Frontal cortex (tissue), 4 donors: ENCODE measurements around the gene SGCD. TPM values are rescaled to one million over a fixed set of nuclear protein-coding genes. Genes with fewer than 3 reads are reported as not detected.
"Not testable (repeated sequence)": the region's sequence is repeated elsewhere in the genome, so short reads cannot be mapped to it uniquely, and the experiment has no call there.

Experiments used
- DNase-seq, 2 donors: peaks; one replicate each; pipeline ENCODE4 v3.0.0; 2012; ENCODE audit warnings: low spot score in 2 of 2
- FAIRE-seq: peaks from 2 replicates; lab custom pipeline; 2012; peaks lifted over from hg19 to GRCh38; lab: Jason Lieb, UNC
- total RNA-seq: library from RNA; depleted of rRNA; stranded (reverse); fragments of >200 nt; gene quantifications from one replicate; pipeline ENCODE4 v1.2.3, GENCODE V29; 2014
- donor health status: control.
- donor health status: control.
- donor health status: control.

The SGCD gene
- total RNA-seq, 1 donor from 2014 or later, result 3.3 TPM

GRCh38 chr5:156593546-156593945, 266.6 kb downstream of the SGCD start:
- no peak for DNase-seq
- FAIRE-seq, result no peak

- FAIRE-seq, result no peak
- no peak for DNase-seq
These were observed 267.4 kb downstream of the SGCD start for GRCh38 chr5:156594406-156594805.

GRCh38 chr5:156595132-156595787, 268.3 kb downstream of the SGCD start:
- FAIRE-seq, result no peak
- no peak for DNase-seq

GRCh38 chr5:156597276-156597675, 270.3 kb downstream of the SGCD start:
- DNase-seq (no peak), FAIRE-seq (no peak)

GRCh38 chr5:156598964-156599363, 272.0 kb downstream of the SGCD start:
- FAIRE-seq (no peak), DNase-seq (no peak)

GRCh38 chr5:156610582-156610981, 283.6 kb downstream of the SGCD start:
- not testable (repeated sequence) for FAIRE-seq, DNase-seq

- FAIRE-seq (no peak), DNase-seq (no peak)
These were observed 288.9 kb downstream of the SGCD start for GRCh38 chr5:156615901-156616300.

GRCh38 chr5:156617426-156617825, 290.5 kb downstream of the SGCD start:
- FAIRE-seq (no peak), DNase-seq (no peak)

GRCh38 chr5:156618601-156619000, 291.6 kb downstream of the SGCD start:
- no peak for FAIRE-seq
- DNase-seq, result no peak

- DNase-seq, result no peak
- no peak for FAIRE-seq
These were observed 294.8 kb downstream of the SGCD start for GRCh38 chr5:156621719-156622118.

- FAIRE-seq (no peak), DNase-seq (no peak)
These were observed 296.5 kb downstream of the SGCD start for GRCh38 chr5:156623381-156624040.

GRCh38 chr5:156624686-156625085, 297.7 kb downstream of the SGCD start:
- no peak for FAIRE-seq

GRCh38 chr5:156628421-156628820, 301.5 kb downstream of the SGCD start:
- DNase-seq (no peak), FAIRE-seq (no peak)

More at GRCh38 chr5:156624686-156625085, 297.7 kb downstream of the SGCD start:
- DNase-seq, result no peak

- no peak for FAIRE-seq
These were observed 304.0 kb downstream of the SGCD start for GRCh38 chr5:156631005-156631404.

GRCh38 chr5:156634301-156634700, 307.3 kb downstream of the SGCD start:
- DNase-seq, result no peak
- no peak for FAIRE-seq

More at GRCh38 chr5:156631005-156631404, 304.0 kb downstream of the SGCD start:
- DNase-seq, result no peak

- DNase-seq, result no peak
- FAIRE-seq, result no peak
These were observed 313.8 kb downstream of the SGCD start for GRCh38 chr5:156640691-156641241.

- DNase-seq (no peak), FAIRE-seq (no peak)
These were observed 314.7 kb downstream of the SGCD start for GRCh38 chr5:156641686-156642085.

GRCh38 chr5:156647034-156647451, 320.1 kb downstream of the SGCD start:
- no peak for FAIRE-seq
- no peak for DNase-seq

- FAIRE-seq (no peak), DNase-seq (no peak)
These were observed 327.5 kb downstream of the SGCD start for GRCh38 chr5:156654444-156654843.

- FAIRE-seq, result no peak
- no peak for DNase-seq
These were observed 328.8 kb downstream of the SGCD start for GRCh38 chr5:156655732-156656131.

GRCh38 chr5:156664832-156665231, 337.9 kb downstream of the SGCD start:
- not testable (repeated sequence) for FAIRE-seq, DNase-seq
